Measurements from ENCODE around the gene TBC1D10A. TPM values are rescaled to one million over a fixed set of nuclear protein-coding genes. Genes with fewer than 3 reads are reported as not detected.

Gene TBC1D10A
- total RNA-seq, 1 donor from 2014 or later, result 6.9 TPM

DNA sequence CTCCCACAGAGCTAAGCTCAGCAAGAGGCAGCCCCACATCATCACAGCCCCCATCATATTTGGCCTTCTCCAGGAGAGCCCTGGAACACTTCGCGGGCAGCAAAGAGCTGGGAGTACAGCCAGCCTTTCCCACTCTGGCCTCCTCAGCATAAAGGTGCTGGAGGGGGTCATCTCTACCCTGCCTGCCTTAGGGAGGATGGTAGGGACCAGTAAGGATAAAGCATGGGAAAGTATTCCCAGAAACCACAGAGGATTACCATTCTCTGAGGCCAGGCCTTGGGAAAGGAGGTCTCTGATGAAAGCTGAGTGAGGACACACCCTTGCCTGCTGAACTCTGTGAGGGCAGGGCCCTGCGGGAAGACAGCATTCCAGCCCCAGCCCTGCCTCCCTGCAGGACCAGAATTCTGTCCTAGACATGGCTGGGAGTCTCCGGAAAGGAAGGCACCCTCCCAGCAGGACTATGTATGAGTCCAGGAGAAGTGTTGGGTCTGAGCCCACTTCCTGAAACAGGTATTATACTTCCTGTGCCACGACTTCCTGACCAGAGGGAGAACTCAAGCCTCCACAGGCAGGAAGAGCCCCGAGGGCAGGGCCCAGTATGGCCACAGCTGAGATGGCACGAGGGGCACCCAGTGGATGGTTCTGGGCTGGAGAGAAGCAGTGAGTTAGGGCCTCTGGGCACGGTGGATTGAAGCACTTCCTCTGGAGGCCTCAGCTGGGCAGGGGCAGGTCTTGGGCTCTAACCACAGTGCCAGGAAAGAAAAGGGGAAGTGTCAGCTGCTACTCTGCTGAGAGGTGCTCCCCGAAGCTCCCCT is 24.5 kb downstream of the TBC1D10A start:
- no peak for DNase-seq (ENCODE audit: low read depth, low spot score)

DNA sequence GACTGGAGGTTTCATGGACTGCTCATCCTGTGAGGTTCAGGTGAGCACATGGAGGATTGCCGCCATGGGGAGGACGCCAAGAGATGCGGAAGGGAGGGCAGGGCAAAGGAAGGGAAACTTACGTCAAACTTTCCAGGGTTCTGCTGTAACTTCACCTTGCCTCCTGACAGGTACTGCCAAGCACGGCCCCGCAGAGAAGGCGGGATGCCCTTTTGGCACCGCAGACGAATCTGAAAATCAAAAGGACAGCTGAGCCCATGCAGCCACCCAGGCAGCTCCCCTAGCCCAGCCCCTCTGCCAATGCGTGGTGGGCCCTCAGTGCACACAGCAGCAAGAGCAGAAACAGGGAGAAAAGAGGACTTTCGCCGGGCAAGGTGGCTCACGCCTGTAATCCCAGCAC is 27.4 kb downstream of the TBC1D10A start:
- no peak for DNase-seq (ENCODE audit: low read depth, low spot score)

DNA sequence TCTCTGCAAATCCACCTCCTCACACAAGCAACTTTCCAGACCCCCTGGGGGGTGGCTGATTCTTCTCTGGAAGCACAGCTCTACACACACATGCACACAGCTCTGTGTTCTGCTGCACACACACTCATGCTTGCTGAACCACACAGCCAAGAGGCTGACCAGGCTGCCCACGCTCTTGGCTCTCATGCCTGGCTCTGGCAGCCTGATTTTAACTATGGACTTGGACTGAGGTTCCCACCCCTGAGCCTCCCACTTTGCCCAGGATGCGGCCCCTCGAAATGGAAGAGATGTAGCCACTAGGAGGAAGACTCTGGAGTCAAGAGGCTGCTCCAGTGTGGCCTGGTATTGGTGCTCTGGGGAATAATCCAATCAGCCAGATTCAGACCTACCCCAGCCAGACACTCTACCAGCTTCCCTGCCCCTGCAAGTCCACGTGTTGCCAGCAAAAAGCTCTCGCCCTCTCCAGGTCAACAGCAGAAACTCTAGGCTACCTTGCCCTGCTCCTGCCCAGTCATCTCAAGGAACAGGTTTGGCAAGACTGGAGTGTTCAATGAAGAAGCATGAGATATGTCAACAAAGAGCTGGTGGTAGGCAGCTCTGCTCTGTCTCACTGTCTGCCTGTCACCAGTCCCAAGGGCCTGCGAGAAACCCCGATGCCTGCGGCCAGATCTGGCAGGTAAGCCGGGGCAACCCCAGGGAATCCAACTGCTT is 28.6 kb downstream of the TBC1D10A start:
- no peak for DNase-seq (ENCODE audit: low read depth, low spot score)

- no peak for DNase-seq (ENCODE audit: low read depth, low spot score)
Observed at GRCh38 chr22:30297276-30297990, 29.3 kb downstream of the TBC1D10A start.

- no peak for DNase-seq (ENCODE audit: low read depth, low spot score)
Observed at GRCh38 chr22:30296833-30297232, 29.9 kb downstream of the TBC1D10A start.

DNA sequence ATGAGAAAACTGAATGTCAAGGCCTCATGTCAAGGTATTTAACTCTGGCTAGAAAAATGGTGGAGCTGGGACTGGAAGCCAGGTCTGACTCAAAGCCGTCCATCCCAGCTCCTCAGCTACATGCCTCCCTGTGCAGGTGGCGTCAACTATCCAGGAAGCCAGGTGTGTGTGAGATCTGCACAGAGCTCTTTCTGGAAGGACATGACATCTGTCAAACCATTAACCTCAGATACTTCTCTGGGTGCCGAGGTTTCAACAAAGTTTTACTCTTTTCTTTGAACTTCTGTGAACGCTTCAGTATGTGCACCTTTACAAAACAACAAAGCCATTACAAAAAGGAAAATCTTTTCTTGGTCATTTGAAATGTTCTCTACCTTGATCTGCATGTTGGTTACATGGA is 30.4 kb downstream of the TBC1D10A start:
- DNase-seq (ENCODE audit: low read depth, low spot score), result no peak

GRCh38 chr22:30295576-30295975 is 31.2 kb downstream of the TBC1D10A start:
- DNase-seq (ENCODE audit: low read depth, low spot score), result no peak

DNA sequence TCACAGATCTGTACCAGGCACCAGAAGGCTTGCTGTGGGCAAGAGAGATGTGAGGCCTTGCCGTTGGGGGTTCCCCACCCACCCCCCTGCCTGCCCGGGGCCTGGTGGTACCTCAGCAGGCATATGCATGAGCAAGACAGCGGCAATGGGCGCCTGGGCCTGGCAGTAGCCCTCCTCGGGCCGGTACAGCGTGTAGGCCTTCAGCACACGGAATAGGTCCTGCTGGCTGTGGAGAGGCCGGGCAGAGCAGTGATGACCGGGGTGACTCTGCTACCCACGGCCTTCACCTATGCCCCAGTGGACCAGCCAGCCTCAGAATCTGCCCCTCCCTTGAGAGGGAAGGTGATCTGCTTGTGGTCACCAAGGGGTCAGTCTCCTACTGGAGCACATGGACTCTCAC is 31.9 kb downstream of the TBC1D10A start:
- no peak for DNase-seq (ENCODE audit: low read depth, low spot score)

- DNase-seq (ENCODE audit: low read depth, low spot score), result no peak
Observed at GRCh38 chr22:30294066-30294465, 32.7 kb downstream of the TBC1D10A start.

DNA sequence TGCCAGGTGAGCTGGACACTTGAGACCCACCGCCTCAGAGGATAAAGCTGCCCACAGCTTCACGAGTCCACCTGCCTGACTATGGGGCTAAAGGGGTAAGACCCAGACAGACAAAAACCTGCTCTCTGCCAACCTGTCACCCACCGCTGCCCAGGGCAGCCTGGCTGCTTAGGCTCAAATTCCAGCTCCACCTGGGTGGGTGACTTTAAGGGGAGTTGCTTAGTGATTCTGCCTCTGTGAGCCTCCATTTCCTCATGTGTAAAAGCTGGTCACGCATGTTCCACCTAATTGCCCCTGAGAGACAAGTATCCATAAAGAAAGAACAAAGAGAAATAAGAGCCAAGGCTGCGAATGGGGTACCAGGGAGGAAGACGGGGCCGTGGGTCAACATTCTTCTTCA is 33.7 kb downstream of the TBC1D10A start:
- DNase-seq (ENCODE audit: low read depth, low spot score), result no peak

- DNase-seq (ENCODE audit: low read depth, low spot score), result no peak
Observed at GRCh38 chr22:30292069-30292970, 34.4 kb downstream of the TBC1D10A start.

DNA sequence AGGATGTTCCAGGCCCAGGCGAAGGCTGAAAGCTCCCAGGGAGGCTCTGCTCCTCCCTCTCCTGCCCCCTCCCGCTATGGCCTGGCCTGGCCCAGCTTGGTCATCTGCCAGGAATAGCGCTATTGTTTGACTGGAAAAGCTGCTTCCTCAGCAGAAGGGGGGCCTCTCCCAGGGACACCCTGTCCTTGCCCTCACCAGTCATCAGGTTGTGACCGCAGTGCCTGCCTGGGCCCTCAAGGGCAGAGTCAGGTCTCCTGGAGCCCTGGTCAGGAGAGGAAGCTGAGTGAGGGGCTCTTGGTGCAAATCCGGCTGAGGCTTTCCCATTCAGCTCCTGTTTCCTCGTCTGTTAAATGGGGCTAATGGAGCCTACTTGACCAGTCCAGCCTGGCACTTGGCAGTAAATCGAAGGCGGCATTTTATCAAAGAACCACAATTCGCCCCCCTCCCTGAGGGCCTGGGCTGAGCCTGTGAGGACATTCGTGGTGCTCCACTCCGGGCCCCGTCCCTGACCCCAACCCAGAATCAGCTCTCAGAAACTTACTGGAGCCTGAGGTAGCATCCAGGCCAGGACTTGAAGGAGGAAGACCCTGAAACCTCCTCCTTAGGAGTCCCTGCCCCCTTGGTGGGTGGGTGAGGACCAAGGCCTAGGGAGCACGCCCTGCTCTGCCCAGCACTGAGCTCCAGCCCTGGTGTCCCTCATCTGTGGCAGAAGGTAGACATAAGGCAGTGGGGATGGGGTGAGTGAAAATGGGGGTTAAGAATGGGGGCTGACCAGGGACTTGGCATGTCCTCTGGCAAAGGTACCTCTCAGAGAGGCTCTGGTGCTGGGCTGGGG is 35.5 kb downstream of the TBC1D10A start:
- peak; percentile 81 for DNase-seq (ENCODE audit: low read depth, low spot score)

DNA sequence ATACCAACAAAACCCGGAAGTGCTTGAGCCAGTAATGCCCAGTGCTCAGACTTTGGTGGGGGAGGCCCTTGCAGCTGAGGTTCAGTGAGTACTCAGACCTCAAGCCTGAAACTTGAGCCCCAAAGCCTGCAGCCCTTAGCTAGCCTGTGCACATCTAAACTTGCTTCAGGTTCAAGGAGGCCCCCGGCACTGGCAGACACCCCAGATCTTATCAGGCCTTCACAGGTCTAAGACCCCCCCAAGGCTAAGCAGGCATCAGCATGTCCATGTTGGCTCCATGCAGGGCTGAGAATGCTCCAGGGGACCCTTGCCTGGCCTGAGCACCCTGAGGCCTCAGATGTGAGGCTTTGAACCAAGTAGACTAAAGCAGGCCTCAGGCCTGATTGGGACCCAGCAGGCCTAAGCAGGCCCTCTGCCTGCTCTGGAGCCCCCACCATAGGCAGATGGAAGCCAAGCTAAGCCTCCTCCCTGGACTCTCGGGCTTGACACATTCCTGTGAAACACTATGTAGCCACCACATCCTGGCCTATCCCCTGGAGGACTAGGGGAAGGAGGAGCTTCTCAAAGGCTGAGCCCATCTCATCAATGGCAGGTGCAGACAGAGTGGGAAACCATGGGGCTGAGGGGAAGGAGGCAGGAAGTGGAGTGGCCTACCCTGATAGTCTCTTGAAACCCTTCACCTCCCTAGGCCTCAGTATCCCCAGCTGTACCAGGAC is 36.2 kb downstream of the TBC1D10A start:
- DNase-seq (ENCODE audit: low read depth, low spot score), result no peak

DNA sequence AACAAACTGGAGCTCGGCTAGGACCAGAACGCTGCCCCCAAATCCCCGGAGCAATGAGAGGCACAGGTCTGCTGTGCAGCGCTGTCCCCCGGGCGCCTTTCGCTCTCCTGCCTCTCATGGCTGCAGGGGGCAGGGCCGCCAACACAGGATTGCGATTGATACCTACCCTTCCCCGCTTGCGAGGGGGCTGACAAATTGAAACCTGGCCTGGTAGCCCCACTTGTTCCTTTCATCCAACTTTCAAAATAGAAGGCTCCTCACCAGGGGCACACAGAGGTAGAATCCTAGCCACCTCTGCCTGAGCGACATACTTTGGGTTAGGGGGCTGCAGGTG is 36.8 kb downstream of the TBC1D10A start:
- no peak for DNase-seq (ENCODE audit: low read depth, low spot score)

- peak; percentile 92 for DNase-seq (ENCODE audit: low read depth, low spot score)
Observed at GRCh38 chr22:30289141-30289979, 37.4 kb downstream of the TBC1D10A start, which contains the start of gene CASTOR1. CASTOR1 (minus strand) TSS chr22:30289505; CDS start chr22:30289497, 8 bp downstream.

- DNase-seq (ENCODE audit: low read depth, low spot score), result no peak
Observed at GRCh38 chr22:30288419-30289140, 38.2 kb downstream of the TBC1D10A start.

- peak; percentile 85 for DNase-seq (ENCODE audit: low read depth, low spot score)
Observed at GRCh38 chr22:30287648-30288418, 38.9 kb downstream of the TBC1D10A start.

All from pulmonary artery endothelial cell (primary cell).